H1 (cell line): Measurements from ENCODE around the gene TMEM255B. TPM values are rescaled to one million over a fixed set of nuclear protein-coding genes. Genes with fewer than 3 reads are reported as not detected.

Source experiments
- CTCF ChIA-PET: fragments of 300-600 bp; sonication (Branson Sonifier 250); formaldehyde crosslinking; loops from one replicate; lab custom pipeline; 2021; ENCODE audit not compliant: partially characterized antibody; lab: Charles Lee
- POLR2A ChIA-PET: fragments of 300-600 bp; sonication (Branson Sonifier 250); formaldehyde crosslinking; loops from one replicate; lab custom pipeline; 2021; ENCODE audit warnings: inconsistent platforms; ENCODE audit not compliant: partially characterized antibody; lab: Charles Lee
- DNase-seq, 2 experiments: peaks; one replicate each; pipeline versions ENCODE4 v3.0.0 to v3.0.0-alpha.2; 2010 to 2022; ENCODE audit warnings: low spot score in 2 of 2, low read depth in 1 of 2, mixed read lengths in 1 of 2
- FAIRE-seq: peaks from 2 replicates; lab custom pipeline; 2011; peaks lifted over from hg19 to GRCh38; lab: Jason Lieb, UNC
- H2AFZ ChIP-seq: 2 replicates; pipeline ENCODE4 v1.8.1; 2012; ENCODE audit warnings: low read length, inconsistent platforms
- H2AK5ac ChIP-seq: 2 replicates; pipeline ENCODE4 v1.6.1; 2013; ENCODE audit warnings: low read depth, low read length
- H2BK120ac ChIP-seq: replicated peaks from 2 replicates; pipeline ENCODE3; 2013; ENCODE audit warnings: low read depth, low read length, inconsistent platforms
- H2BK12ac ChIP-seq: 2 replicates; pipeline ENCODE4 v1.6.1; 2013; ENCODE audit warnings: low read depth, low read length
- H2BK15ac ChIP-seq: 2 replicates; pipeline ENCODE4 v1.6.1; 2013; ENCODE audit warnings: low read length
- H2BK20ac ChIP-seq: 2 replicates; pipeline ENCODE4 v1.6.1; 2013; ENCODE audit warnings: low read length
- H2BK5ac ChIP-seq: 2 replicates; pipeline ENCODE4 v1.6.1; 2013; ENCODE audit warnings: low read depth, low read length
- H3K14ac ChIP-seq: 2 replicates; pipeline ENCODE4 v1.6.1; 2013; ENCODE audit warnings: inconsistent platforms; ENCODE audit not compliant: insufficient read length
- H3K18ac ChIP-seq: 2 replicates; pipeline ENCODE4 v1.6.1; 2013; ENCODE audit warnings: low read length; ENCODE audit errors: extremely low read depth
- H3K23ac ChIP-seq: 2 replicates; pipeline ENCODE4 v1.6.1; 2013; ENCODE audit warnings: inconsistent platforms; ENCODE audit not compliant: insufficient read length
- H3K23me2 ChIP-seq: 2 replicates; pipeline ENCODE4 v1.6.1; 2013; ENCODE audit warnings: low read depth, low read length
- H3K27ac ChIP-seq: 2 replicates; pipeline ENCODE4 v1.6.1; 2011; ENCODE audit warnings: low read depth, low read length, inconsistent platforms
- H3K27me3 ChIP-seq, 4 experiments: replicated peaks in 1 of 4; 1 replicate in 1 of 4; 2 replicates in 3 of 4; pipeline versions ENCODE4 v1.6.1 to v1.8.1; 2011 to 2013; ENCODE audit warnings: low read length in 3 of 4, mild to moderate bottlenecking in 3 of 4, inconsistent platforms in 2 of 4, mixed read lengths in 2 of 4, moderate library complexity in 1 of 4; ENCODE audit not compliant: control insufficient read depth in 3 of 4, insufficient read depth in 3 of 4; ENCODE audit errors: extremely low read depth in 1 of 4
- H3K36me3 ChIP-seq, 4 experiments: 2 replicates each; pipeline versions ENCODE4 v1.6.1 to v1.8.1; 2011 to 2013; ENCODE audit warnings: mild to moderate bottlenecking in 4 of 4, low read length in 3 of 4, moderate library complexity in 2 of 4, control low read depth in 1 of 4, inconsistent platforms in 1 of 4; ENCODE audit not compliant: insufficient read depth in 4 of 4, control insufficient read depth in 2 of 4
- H3K4ac ChIP-seq: replicated peaks from 2 replicates; pipeline ENCODE3; 2013; ENCODE audit warnings: low read length, low read depth, mixed read lengths, inconsistent platforms; ENCODE audit not compliant: insufficient read length
- H3K4me1 ChIP-seq, 4 experiments: replicated peaks in 1 of 4; 1 replicate in 1 of 4; 2 replicates in 3 of 4; pipeline versions ENCODE4 v1.6.1 to v1.8.1; 2011 to 2013; ENCODE audit warnings: low read length in 3 of 4, inconsistent platforms in 2 of 4, mixed read lengths in 1 of 4; ENCODE audit not compliant: insufficient read depth in 4 of 4, control insufficient read depth in 3 of 4
- H3K4me2 ChIP-seq, 2 experiments: 2 replicates each; pipeline versions ENCODE4 v1.6.1 to v1.8.1; 2011 to 2013; ENCODE audit warnings: low read depth in 2 of 2, low read length in 2 of 2, control low read depth in 1 of 2, inconsistent platforms in 1 of 2, mild to moderate bottlenecking in 1 of 2; ENCODE audit not compliant: insufficient read depth in 1 of 2
- H3K4me3 ChIP-seq, 4 experiments: fragments of 200-600, 300-600 bp in 1 of 4; sonication (generic), shearing (Covaris generic), sonication (Bioruptor Twin) in 1 of 4; 2 replicates each; pipeline versions ENCODE4 v1.5.1 to v1.8.1; 2011 to 2016; ENCODE audit warnings: low read length in 4 of 4, low read depth in 3 of 4, control low read depth in 2 of 4, inconsistent platforms in 2 of 4, mild to moderate bottlenecking in 2 of 4, mixed read lengths in 1 of 4, moderate library complexity in 1 of 4; ENCODE audit not compliant: insufficient read depth in 2 of 4; ENCODE audit errors: extremely low read depth in 1 of 4
- H3K56ac ChIP-seq: replicated peaks from 2 replicates; pipeline ENCODE3; 2013; ENCODE audit warnings: low read depth, mild to moderate bottlenecking, mixed read lengths, low read length, inconsistent platforms; ENCODE audit not compliant: insufficient read length
- H3K79me1 ChIP-seq: 2 replicates; pipeline ENCODE4 v1.6.1; 2013; ENCODE audit warnings: low read depth, low read length, control low read depth
- H3K79me2 ChIP-seq, 2 experiments: 2 replicates each; pipeline versions ENCODE4 v1.6.1 to v1.8.1; 2012 to 2013; ENCODE audit warnings: low read length in 2 of 2, mild to moderate bottlenecking in 2 of 2, inconsistent platforms in 1 of 2; ENCODE audit not compliant: insufficient read depth in 2 of 2, control insufficient read depth in 1 of 2
- H3K9ac ChIP-seq, 4 experiments: replicated peaks in 1 of 4; 1 replicate in 1 of 4; 2 replicates in 3 of 4; pipeline versions ENCODE4 v1.6.1 to v1.8.1; 2011 to 2013; ENCODE audit warnings: low read depth in 3 of 4, low read length in 3 of 4, control low read depth in 2 of 4, mild to moderate bottlenecking in 2 of 4, moderate library complexity in 2 of 4, inconsistent platforms in 1 of 4; ENCODE audit errors: extremely low read depth in 1 of 4
- H3K9me3 ChIP-seq, 2 experiments: 2 replicates each; pipeline versions ENCODE4 v1.6.1 to v1.8.1; 2012 to 2013; ENCODE audit warnings: mild to moderate bottlenecking in 2 of 2, moderate library complexity in 2 of 2, control low read depth in 1 of 2, inconsistent platforms in 1 of 2, low read depth in 1 of 2, low read length in 1 of 2, mixed read lengths in 1 of 2; ENCODE audit not compliant: insufficient read depth in 2 of 2
- H4K20me1 ChIP-seq, 2 experiments: replicated peaks in 1 of 2; 2 replicates each; pipeline versions ENCODE3 to v1.8.1; 2011 to 2013; ENCODE audit warnings: inconsistent platforms in 2 of 2, low read length in 2 of 2, mild to moderate bottlenecking in 1 of 2; ENCODE audit not compliant: insufficient read depth in 2 of 2, control insufficient read depth in 1 of 2
- H4K5ac ChIP-seq: 2 replicates; pipeline ENCODE4 v1.6.1; 2013; ENCODE audit warnings: low read length, low read depth, mixed read lengths, inconsistent platforms; ENCODE audit not compliant: insufficient read length
- H4K8ac ChIP-seq: 2 replicates; pipeline ENCODE4 v1.8.0; 2013; ENCODE audit warnings: mild to moderate bottlenecking, moderate library complexity, low read length, inconsistent platforms; ENCODE audit not compliant: insufficient read depth; ENCODE audit errors: extremely low read depth
- H4K91ac ChIP-seq: replicated peaks from 2 replicates; pipeline ENCODE3; 2013; ENCODE audit warnings: low read length, mixed read lengths, inconsistent platforms; ENCODE audit not compliant: insufficient read length
- ASH2L ChIP-seq: fragments of 200-600, 300-600 bp; sonication (generic); IDR thresholded peaks from one replicate; pipeline ENCODE4 v1.7.1; 2017; ENCODE audit warnings: low read length
- BCL11A ChIP-seq, 2 experiments: IDR thresholded peaks; one replicate each; pipeline ENCODE4 v1.6.1; 2011; ENCODE audit warnings: low read depth in 2 of 2, low read length in 2 of 2, mild to moderate bottlenecking in 2 of 2
- HDAC2 ChIP-seq, 2 experiments: fragments of 300-600 bp in 1 of 2; sonication (generic) in 1 of 2; IDR thresholded peaks; 2 replicates each; pipeline ENCODE4 v1.6.1; 2011 to 2012; ENCODE audit warnings: low read depth in 2 of 2, low read length in 2 of 2, mild to moderate bottlenecking in 2 of 2, moderate library complexity in 2 of 2, borderline replicate concordance in 1 of 2, inconsistent platforms in 1 of 2
- KDM4A ChIP-seq: IDR thresholded peaks from one replicate; pipeline ENCODE4 v1.7.1; 2012; ENCODE audit warnings: low read depth, mild to moderate bottlenecking, moderate library complexity, low read length, inconsistent platforms; ENCODE audit not compliant: severe bottlenecking
- NRF1 ChIP-seq: IDR thresholded peaks from 2 replicates; pipeline ENCODE4 v1.6.1; 2011; ENCODE audit warnings: mild to moderate bottlenecking, low read depth, low read length, improper control_type of control experiment
- RAD21 ChIP-seq, 2 experiments: IDR thresholded peaks in 1 of 2; conservative IDR thresholded peaks in 1 of 2; 2 replicates each; pipeline ENCODE4 v1.6.1; 2011; ENCODE audit warnings: low read depth in 2 of 2, low read length in 2 of 2, improper control_type of control experiment in 1 of 2, inconsistent platforms in 1 of 2, mild to moderate bottlenecking in 1 of 2, moderate library complexity in 1 of 2
- RXRA ChIP-seq: IDR thresholded peaks from 2 replicates; pipeline ENCODE4 v1.6.1; 2011; ENCODE audit warnings: low read depth, mild to moderate bottlenecking, low read length, moderate library complexity; ENCODE audit not compliant: insufficient read depth
- SP1 ChIP-seq: IDR thresholded peaks from 2 replicates; pipeline ENCODE4 v1.6.1; 2011; ENCODE audit warnings: low read depth, low read length
- SP2 ChIP-seq: IDR thresholded peaks from 2 replicates; pipeline ENCODE4 v1.6.1; 2012; ENCODE audit warnings: mild to moderate bottlenecking, low read length, inconsistent platforms
- TBP ChIP-seq: IDR thresholded peaks from 2 replicates; pipeline ENCODE4 v1.6.1; 2011; ENCODE audit warnings: low read depth, low read length, improper control_type of control experiment
- TCF12 ChIP-seq: IDR thresholded peaks from 2 replicates; pipeline ENCODE4 v1.6.1; 2011; ENCODE audit warnings: low read depth, mild to moderate bottlenecking, low read length
- ZNF274 ChIP-seq: IDR thresholded peaks from 2 replicates; pipeline ENCODE4 v1.7.0; 2012; ENCODE audit warnings: low read length, borderline replicate concordance; ENCODE audit errors: extremely low read depth
- WGBS, 2 experiments: shearing (Covaris generic) in 1 of 2; methylation state at CpG; one replicate each; pipeline versions ENCODE4 v1.1.6 to v1.1.7; 2013 to 2015; ENCODE audit warnings: low lambda C conversion rate in 2 of 2, mixed read lengths in 2 of 2, inconsistent platforms in 1 of 2, low coverage in 1 of 2, missing lambda C conversion rate in 1 of 2; ENCODE audit not compliant: insufficient replicate concordance in 2 of 2, insufficient coverage in 1 of 2, insufficient read length in 1 of 2; ENCODE audit errors: extremely low coverage in 1 of 2, missing lambda C conversion rate in 1 of 2; 5-methylcytosine and 5-hydroxymethylcytosine counted together
- polyA plus RNA-seq, 7 experiments: library from polyadenylated mRNA; depleted of rRNA in 3 of 7; stranded (reverse) in 5 of 7; unstranded in 2 of 7; fragments of >200 nt in 5 of 7; fragments of 200-250 nt in 2 of 7; gene quantifications; 1 replicate in 5 of 7; 2 replicates in 1 of 7; 4 replicates in 1 of 7; pipeline versions ENCODE4 v1.2.1 to v1.2.3, GENCODE V29; 2011 to 2013; ENCODE audit warnings: missing spikeins in 2 of 7, mixed read lengths in 2 of 7
- total RNA-seq: library from RNA; stranded (reverse); fragmentation: NEBNext Ultra II Directional; extraction: Animal tissue kit (Norgen Biotek cat#: 25700); gene quantifications from 2 replicates; pipeline ENCODE4 v1.2.1, GENCODE V29; 2021
- TF ChIP-seq, protein P1 (sequence below): IDR thresholded peaks from 2 replicates; pipeline ENCODE4 v1.6.1; 2012; ENCODE audit warnings: inconsistent platforms

Gene TMEM255B
- total and polyA plus RNA-seq, 2 of the 8 experiments (the other 6 are each of a cell fraction or from before 2014, with no cell fraction given), result 3.4 to 4.4 TPM

DNA sequence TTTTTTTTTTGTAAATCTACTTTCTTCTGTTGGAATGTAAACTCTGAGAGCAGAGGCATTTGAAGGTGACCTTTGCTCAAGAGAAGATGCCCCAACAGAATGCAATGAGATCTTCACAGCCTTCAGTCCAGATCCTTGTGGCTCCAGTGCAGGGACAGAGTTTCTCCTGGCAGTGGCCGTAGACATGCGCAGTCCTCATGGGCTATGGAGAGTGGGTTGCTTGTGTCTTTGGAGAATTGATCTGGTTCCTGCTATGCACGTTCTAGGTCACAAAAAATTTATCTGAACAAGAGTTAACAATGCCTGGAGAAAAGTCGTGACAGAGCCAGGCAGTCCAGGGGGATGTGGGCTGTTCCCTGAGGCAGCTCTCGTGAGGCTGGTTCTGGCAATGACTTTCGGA, 30.1 kb downstream of the TMEM255B start:
- no peaks in the 10 kb centered on the region for H3K27me3 ChIP-seq
- H3K14ac ChIP-seq, result no peak overlapping the region
- no peak overlapping the region for H3K4ac ChIP-seq
- peaks cover 0 to 5% (median 0%) of the 10 kb centered on the region in 4 experiments; a peak in 1 of 8 replicates for H3K36me3 ChIP-seq
- H3K4me1 ChIP-seq, result peaks cover 0 to 6% (median 1%) of the 10 kb centered on the region in 4 experiments; a peak in 2 of 7 replicates
- DNase-seq, result no peak
- H2BK5ac ChIP-seq, result no peak overlapping the region
- no peaks in the 10 kb centered on the region for H3K79me1 ChIP-seq
- WGBS, 2 experiments, result 93% methylated on average over 6 of the region's 6 CpGs; no CpG with 5 or more reads in 1 of the 2 experiments
- H3K4me2 ChIP-seq, result no peak overlapping the region
- H3K9me3 ChIP-seq, result peaks cover 0 to 6% of the 10 kb centered on the region in 2 experiments; a peak in 3 of 4 replicates
- H2AFZ ChIP-seq, result no peak overlapping the region
- FAIRE-seq, result no peak
- H3K23ac ChIP-seq, result no peak overlapping the region
- no peak overlapping the region for H4K5ac ChIP-seq
- no peak overlapping the region for H2AK5ac ChIP-seq
- H3K23me2 ChIP-seq, result peaks cover 6% of the 10 kb centered on the region; the same call in 1 of the 2 replicates
- H2BK12ac ChIP-seq, result no peak overlapping the region
- ChIA-PET POLR2A (no interaction called here), CTCF (no interaction called here)
- no peak overlapping the region for H2BK120ac ChIP-seq
- no peak overlapping the region for H3K9ac ChIP-seq
- peaks cover 0 to 3% of the 10 kb centered on the region in 2 experiments for H4K20me1 ChIP-seq
- H3K27ac ChIP-seq, result no peak overlapping the region
- H4K8ac ChIP-seq, result no peak overlapping the region; the same call in 1 of the 2 replicates
- no peak overlapping the region for H3K56ac ChIP-seq
- peaks cover 0 to 3% of the 10 kb centered on the region in 2 experiments; a peak in 1 of 4 replicates for H3K79me2 ChIP-seq
- no peak overlapping the region for H2BK20ac ChIP-seq
- no peak overlapping the region for H4K91ac ChIP-seq
- no peak overlapping the region for H2BK15ac ChIP-seq
- H3K4me3 ChIP-seq, result no peak overlapping the region
- H3K18ac ChIP-seq, result no peak overlapping the region
- TF ChIP-seq RAD21 (IDR thresholded peaks at IDR 0.05 in 1 of 2, conservative IDR thresholded peaks at IDR 0.05 in 1 of 2; ENCODE audit: low read depth in 2 of 2, low read length in 2 of 2) (no peak), HDAC2 (IDR thresholded peaks at IDR 0.05; ENCODE audit: borderline replicate concordance in 1 of 2, low read depth in 2 of 2, low read length in 2 of 2) (no peak), TCF12 (no peak), NRF1 (no peak), ZNF274 (no peak), SP1 (no peak), ASH2L (no peak), KDM4A (no peak), SP2 (no peak), BCL11A (IDR thresholded peaks at IDR 0.05; ENCODE audit: low read depth in 2 of 2, low read length in 2 of 2) (no peak), TBP (no peak), RXRA (no peak)
- TF ChIP-seq, protein P1, sequence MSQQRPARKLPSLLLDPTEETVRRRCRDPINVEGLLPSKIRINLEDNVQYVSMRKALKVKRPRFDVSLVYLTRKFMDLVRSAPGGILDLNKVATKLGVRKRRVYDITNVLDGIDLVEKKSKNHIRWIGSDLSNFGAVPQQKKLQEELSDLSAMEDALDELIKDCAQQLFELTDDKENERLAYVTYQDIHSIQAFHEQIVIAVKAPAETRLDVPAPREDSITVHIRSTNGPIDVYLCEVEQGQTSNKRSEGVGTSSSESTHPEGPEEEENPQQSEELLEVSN, result no peak
